ENCODE data around the gene PHLPP1.

- TF ChIP-seq CTCF (conservative IDR thresholded peaks at IDR 0.05; ENCODE audit: low read depth, low read length) (no peak), EZH2 (IDR thresholded peaks at IDR 0.05; ENCODE audit: borderline replicate concordance, low read depth, low read length, poor library complexity, severe bottlenecking) (no peak)
These were observed 26.2 kb downstream of the PHLPP1 start for GRCh38 chr18:62741584-62741983.
